Measurements from ENCODE around the gene FGF14. TPM values are rescaled to one million over a fixed set of nuclear protein-coding genes. Genes with fewer than 3 reads are reported as not detected.

The FGF14 gene
- total and polyA plus RNA-seq, 2 of the 4 experiments (the other 2 are of a cell fraction) = under 0.01 TPM; not detected in 1

- TF ChIP-seq SMC3 (IDR thresholded peaks at IDR 0.05; ENCODE audit: low read depth, low read length) (no peak), CEBPB (IDR thresholded peaks at IDR 0.05; ENCODE audit: low read depth, low read length) (0 out of 2 replicates have a peak, but pooled peaks have one; percentile 23), USF2 (IDR thresholded peaks at IDR 0.05; ENCODE audit: low read depth, low read length) (no peak)
- Histone ChIP-seq H4K8ac (ENCODE audit: low read depth in 2 of 2, low read length in 2 of 2) (no peak overlapping the region), H3K9me3 (ENCODE audit: control insufficient read depth, insufficient read depth, low read length) (no peaks in the 10 kb centered on the region), H3K79me1 (ENCODE audit: low read depth in 1 of 2, low read length in 2 of 2) (no peaks in the 10 kb centered on the region), H4K91ac (ENCODE audit: insufficient read depth, low read depth, low read length) (no peak overlapping the region), H2BK20ac (ENCODE audit: low read depth, low read length) (no peak overlapping the region), H4K20me1 (ENCODE audit: insufficient read depth, low read length) (no peaks in the 10 kb centered on the region), H3K27me3 (ENCODE audit: control insufficient read depth, insufficient read depth, low read length) (peaks cover 3% of the 10 kb centered on the region; the same call in 1 of the 2 replicates), H2AFZ (replicated peaks; ENCODE audit: low read length, poor library complexity) (no peak overlapping the region), H3K36me3 (ENCODE audit: control insufficient read depth, insufficient read depth, low read length) (no peaks in the 10 kb centered on the region), H3K14ac (replicated peaks; ENCODE audit: low read depth, low read length) (no peak overlapping the region), H3K4ac (ENCODE audit: low read depth, low read length) (no peak overlapping the region), H2BK5ac (ENCODE audit: low read depth, low read length, poor library complexity, severe bottlenecking) (no peak overlapping the region), H3K4me2 (ENCODE audit: low read depth, low read length) (no peak overlapping the region), H2AK9ac (replicated peaks; ENCODE audit: low read depth, low read length, poor library complexity) (no peak overlapping the region), H3K56ac (ENCODE audit: extremely low read depth, insufficient read depth, low read length) (no peak overlapping the region), H3K9ac (ENCODE audit: low read depth, low read length) (no peak overlapping the region), H2BK120ac (ENCODE audit: low read depth, low read length) (no peak overlapping the region), H3K4me3 (ENCODE audit: insufficient read depth, low read depth, low read length) (no peak overlapping the region), H3K4me1 (ENCODE audit: control insufficient read depth, insufficient read depth, low read length) (peaks cover 7% of the 10 kb centered on the region), H2AK5ac (ENCODE audit: low read depth, low read length) (no peak overlapping the region), H3K23ac (ENCODE audit: low read depth, low read length) (no peak overlapping the region), H3K18ac (ENCODE audit: low read depth, low read length) (no peak overlapping the region), H3K27ac (ENCODE audit: insufficient read depth, low read length) (no peak overlapping the region), H2BK15ac (ENCODE audit: low read depth, low read length) (no peak overlapping the region), H4K5ac (ENCODE audit: low read depth, low read length) (no peak overlapping the region), H3K9me1 (ENCODE audit: insufficient read depth, low read length) (no peaks in the 10 kb centered on the region; the same call in 1 of the 2 replicates)
- no peak for ATAC-seq (ENCODE audit: low read depth)
- BruUV-seq (replicated peaks) = no TSS peak
- in situ Hi-C loops (cut with MboI; ENCODE audit: low sequenced_read_pairs) = no loop called here
- intact Hi-C loops (cut with micrococcal nuclease) = no loop called here
- no peak for DNase-seq
- WGBS, 2 experiments (ENCODE audit: extremely low coverage in 2 of 2, insufficient read length in 1 of 2) = no CpG with 5 or more reads among the region's 2 CpGs
- ChIA-PET CTCF (no interaction called here), POLR2A (ENCODE audit: unreplicated experiment) (no interaction called here)
- dilution Hi-C loops (cut with HindIII; ENCODE audit: low sequenced_read_pairs, unreplicated experiment) = no loop called here
Measured at GRCh38 chr13:102293723-102294122, 108.1 kb downstream of the FGF14 start.

Data from IMR-90 (cell line).